Coronary artery (tissue), 2 donors: ENCODE measurements around the gene NFATC2.

Experiments used
- DNase-seq: peaks from one replicate; pipeline ENCODE4 v3.0.0-alpha.2; 2017; ENCODE audit warnings: low spot score
- H3K27ac ChIP-seq, 2 donors: fragments of 200-600 bp; sonication (generic); one replicate each; pipeline ENCODE4 v1.5.1; 2016 to 2019
- H3K4me3 ChIP-seq: fragments of 200-600 bp; sonication (generic); 2 replicates; pipeline ENCODE4 v1.5.1; 2016; ENCODE audit warnings: mild to moderate bottlenecking, moderate library complexity
- CTCF ChIP-seq: fragments of 200-600 bp; sonication (generic); IDR thresholded peaks from one replicate; pipeline ENCODE4 v1.5.1; 2019; ENCODE audit warnings: antibody characterized with exemption

NFATC2 gene

GRCh38 chr20:51567622-51568021 is 25.1 kb upstream of the NFATC2 start:
- no peak for TF ChIP-seq CTCF
- no peak for DNase-seq
- Histone ChIP-seq H3K27ac (no peak overlapping the region), H3K4me3 (no peak overlapping the region)

- Histone ChIP-seq H3K27ac (peak overlapping the region in 1 of 2 donors; percentile 77), H3K4me3 (no peak overlapping the region)
- no peak for DNase-seq
- TF ChIP-seq CTCF = no peak
Observed at GRCh38 chr20:51566594-51566993, 24.1 kb upstream of the NFATC2 start.

GRCh38 chr20:51565298-51566144 is 23.0 kb upstream of the NFATC2 start:
- DNase-seq = no peak
- H3K4me3 ChIP-seq = peak overlapping the region; percentile 50
- no peak for TF ChIP-seq CTCF
- H3K27ac ChIP-seq = peak overlapping the region; percentile 51 to 77

GRCh38 chr20:51563486-51564332 is 21.2 kb upstream of the NFATC2 start:
- Histone ChIP-seq H3K27ac (peak overlapping the region; percentile 94 to 99), H3K4me3 (peak overlapping the region; percentile 81)
- TF ChIP-seq CTCF = no peak
- DNase-seq = peak; percentile 88

- no peak for TF ChIP-seq CTCF
- Histone ChIP-seq H3K27ac (peak overlapping the region; percentile 94 to 99), H3K4me3 (peak overlapping the region; percentile 81)
- no peak for DNase-seq
Observed at GRCh38 chr20:51563174-51563485, 20.6 kb upstream of the NFATC2 start.

GRCh38 chr20:51562332-51563173 is 20.0 kb upstream of the NFATC2 start:
- Histone ChIP-seq H3K27ac (peak overlapping the region; percentile 94 to 99), H3K4me3 (peak overlapping the region; percentile 81)
- TF ChIP-seq CTCF = no peak
- DNase-seq = peak; percentile 94
